ENCODE measurements around the gene FAM3A. TPM values are rescaled to one million over a fixed set of nuclear protein-coding genes. Genes with fewer than 3 reads are reported as not detected.
"Not testable (repeated sequence)": the region's sequence is repeated elsewhere in the genome, so short reads cannot be mapped to it uniquely, and the experiment has no call there.

FAM3A gene
- total RNA-seq, 2 experiments from 2014 or later = 42.3 to 45.4 TPM

GRCh38 chrX:154542723-154543424 lies 26.8 kb upstream of the FAM3A start:
- DNase-seq (no peak), ATAC-seq (ENCODE audit: low read depth) (peak; percentile 6)
- H3K9me3 Mint-ChIP-seq = no peaks in the 10 kb centered on the region
- peaks cover 30% of the 10 kb centered on the region for H3K4me1 Mint-ChIP-seq
- POLR2A ChIA-PET = interaction anchor here (1.0 to 1.3 kb wide), 5 partner anchors 53 to 174 kb away, joined by 3 to 6 read pairs (median 3); partner anchors contain the start of genes DNASE1L1 and SLC10A3
- peaks cover 2% of the 10 kb centered on the region for H3K36me3 Mint-ChIP-seq
- no peaks in the 10 kb centered on the region for H3K27me3 Mint-ChIP-seq
- H3K27ac Mint-ChIP-seq = peak overlapping the region; percentile 93
- peak overlapping the region; percentile 77 for H3K4me3 Mint-ChIP-seq

GRCh38 chrX:154541896-154542722 lies 26.1 kb upstream of the FAM3A start:
- peaks cover 32% of the 10 kb centered on the region for H3K4me1 Mint-ChIP-seq
- ATAC-seq (ENCODE audit: low read depth) (no peak), DNase-seq (no peak)
- POLR2A ChIA-PET = interaction anchor here (1.0 to 1.3 kb wide), 4 partner anchors 52 to 173 kb away, joined by 3 to 6 read pairs (median 4); partner anchors contain the start of genes DNASE1L1 and SLC10A3
- no peaks in the 10 kb centered on the region for H3K27me3 Mint-ChIP-seq
- peak overlapping the region; percentile 93 for H3K27ac Mint-ChIP-seq
- H3K9me3 Mint-ChIP-seq = no peaks in the 10 kb centered on the region
- peak overlapping the region; percentile 77 for H3K4me3 Mint-ChIP-seq
- H3K36me3 Mint-ChIP-seq = peaks cover 1% of the 10 kb centered on the region

- Mint-ChIP-seq H3K36me3 (peaks cover 1% of the 10 kb centered on the region), H3K4me3 (no peak overlapping the region), H3K27me3 (no peaks in the 10 kb centered on the region), H3K9me3 (no peaks in the 10 kb centered on the region), H3K27ac (peak overlapping the region; percentile 93), H3K4me1 (peaks cover 32% of the 10 kb centered on the region)
- POLR2A ChIA-PET = no interaction called here
- ATAC-seq (ENCODE audit: low read depth) (no peak), DNase-seq (no peak)
Measured at GRCh38 chrX:154541589-154541895, 25.5 kb upstream of the FAM3A start.

- Mint-ChIP-seq H3K36me3 (peaks cover 1% of the 10 kb centered on the region), H3K27ac (peak overlapping the region; percentile 42), H3K4me3 (no peak overlapping the region), H3K4me1 (peaks cover 29% of the 10 kb centered on the region), H3K27me3 (no peaks in the 10 kb centered on the region), H3K9me3 (no peaks in the 10 kb centered on the region)
- POLR2A ChIA-PET = no interaction called here
- no peak for ATAC-seq (ENCODE audit: low read depth)
- DNase-seq = no peak
Measured at GRCh38 chrX:154540897-154541535, 25.0 kb upstream of the FAM3A start.

GRCh38 chrX:154540365-154540764 lies 24.3 kb upstream of the FAM3A start:
- ATAC-seq (ENCODE audit: low read depth); H3K36me3 Mint-ChIP-seq; H3K9me3 Mint-ChIP-seq; H3K27me3 Mint-ChIP-seq; POLR2A ChIA-PET; DNase-seq; H3K27ac Mint-ChIP-seq; H3K4me3 Mint-ChIP-seq: not testable (repeated sequence)
- H3K4me1 Mint-ChIP-seq = peaks cover 27% of the 10 kb centered on the region

- no peaks in the 10 kb centered on the region for H3K36me3 Mint-ChIP-seq
- H3K27me3 Mint-ChIP-seq = no peaks in the 10 kb centered on the region
- no peak overlapping the region for H3K4me3 Mint-ChIP-seq
- POLR2A ChIA-PET = no interaction called here
- no peak overlapping the region for H3K27ac Mint-ChIP-seq
- peaks cover 21% of the 10 kb centered on the region for H3K4me1 Mint-ChIP-seq
- ATAC-seq (ENCODE audit: low read depth) (no peak), DNase-seq (no peak)
- H3K9me3 Mint-ChIP-seq = no peaks in the 10 kb centered on the region
Measured at GRCh38 chrX:154539077-154539476, 23.0 kb upstream of the FAM3A start.

- Mint-ChIP-seq H3K4me1 (peaks cover 8% of the 10 kb centered on the region), H3K36me3 (peaks cover 2% of the 10 kb centered on the region), H3K27me3 (no peaks in the 10 kb centered on the region), H3K27ac (peak overlapping the region; percentile 16), H3K9me3 (no peaks in the 10 kb centered on the region), H3K4me3 (no peak overlapping the region)
- no peak for DNase-seq
- ATAC-seq (ENCODE audit: low read depth) = no peak
- POLR2A ChIA-PET = no interaction called here
Measured at GRCh38 chrX:154535892-154536291, 19.9 kb upstream of the FAM3A start.

- Mint-ChIP-seq H3K4me3 (no peak overlapping the region), H3K9me3 (no peaks in the 10 kb centered on the region), H3K27ac (no peak overlapping the region), H3K27me3 (no peaks in the 10 kb centered on the region), H3K4me1 (peaks cover 8% of the 10 kb centered on the region), H3K36me3 (peaks cover 2% of the 10 kb centered on the region)
- POLR2A ChIA-PET = no interaction called here
- ATAC-seq (ENCODE audit: low read depth) = peak; percentile 90
- peak; percentile 88 for DNase-seq
Measured at GRCh38 chrX:154534526-154535322, 18.7 kb upstream of the FAM3A start.

GRCh38 chrX:154532690-154533089 lies 16.7 kb upstream of the FAM3A start:
- no peak for ATAC-seq (ENCODE audit: low read depth)
- no peaks in the 10 kb centered on the region for H3K9me3 Mint-ChIP-seq
- H3K27me3 Mint-ChIP-seq = no peaks in the 10 kb centered on the region
- no peak overlapping the region for H3K4me3 Mint-ChIP-seq
- H3K36me3 Mint-ChIP-seq = peaks cover 2% of the 10 kb centered on the region
- peaks cover 1% of the 10 kb centered on the region for H3K4me1 Mint-ChIP-seq
- H3K27ac Mint-ChIP-seq = no peak overlapping the region
- POLR2A ChIA-PET = interaction anchor here (1.7 to 1.8 kb wide), 2 partner anchors 134 to 136 kb away, joined by 6 to 7 read pairs; partner anchors contain the start of gene RPL10
- DNase-seq = no peak

GRCh38 chrX:154531626-154532025 lies 15.6 kb upstream of the FAM3A start:
- POLR2A ChIA-PET = interaction anchor here (1.7 to 1.8 kb wide), 2 partner anchors 133 to 135 kb away, joined by 6 to 7 read pairs; partner anchors contain the start of gene RPL10
- H3K27ac Mint-ChIP-seq = no peak overlapping the region
- no peaks in the 10 kb centered on the region for H3K9me3 Mint-ChIP-seq
- H3K4me3 Mint-ChIP-seq = no peak overlapping the region
- H3K36me3 Mint-ChIP-seq = peaks cover 2% of the 10 kb centered on the region
- peaks cover 6% of the 10 kb centered on the region for H3K4me1 Mint-ChIP-seq
- no peaks in the 10 kb centered on the region for H3K27me3 Mint-ChIP-seq
- ATAC-seq (ENCODE audit: low read depth) = no peak
- no peak for DNase-seq

GRCh38 chrX:154530286-154530685 lies 14.3 kb upstream of the FAM3A start:
- Mint-ChIP-seq H3K4me3 (no peak overlapping the region), H3K4me1 (peaks cover 14% of the 10 kb centered on the region), H3K36me3 (peaks cover 2% of the 10 kb centered on the region), H3K27ac (no peak overlapping the region), H3K9me3 (no peaks in the 10 kb centered on the region), H3K27me3 (no peaks in the 10 kb centered on the region)
- POLR2A ChIA-PET = no interaction called here
- no peak for ATAC-seq (ENCODE audit: low read depth)
- no peak for DNase-seq

GRCh38 chrX:154529206-154529612 lies 13.2 kb upstream of the FAM3A start:
- POLR2A ChIA-PET = no interaction called here
- peaks cover 14% of the 10 kb centered on the region for H3K4me1 Mint-ChIP-seq
- no peak overlapping the region for H3K27ac Mint-ChIP-seq
- peaks cover 2% of the 10 kb centered on the region for H3K36me3 Mint-ChIP-seq
- H3K4me3 Mint-ChIP-seq = no peak overlapping the region
- ATAC-seq (ENCODE audit: low read depth) (no peak), DNase-seq (no peak)
- H3K27me3 Mint-ChIP-seq = no peaks in the 10 kb centered on the region
- no peaks in the 10 kb centered on the region for H3K9me3 Mint-ChIP-seq
